ENCODE measurements around the gene SELENBP1.
A peak's percentile ranks its signal among the peaks of the same experiment; 100 is the strongest.

SELENBP1 gene

DNA sequence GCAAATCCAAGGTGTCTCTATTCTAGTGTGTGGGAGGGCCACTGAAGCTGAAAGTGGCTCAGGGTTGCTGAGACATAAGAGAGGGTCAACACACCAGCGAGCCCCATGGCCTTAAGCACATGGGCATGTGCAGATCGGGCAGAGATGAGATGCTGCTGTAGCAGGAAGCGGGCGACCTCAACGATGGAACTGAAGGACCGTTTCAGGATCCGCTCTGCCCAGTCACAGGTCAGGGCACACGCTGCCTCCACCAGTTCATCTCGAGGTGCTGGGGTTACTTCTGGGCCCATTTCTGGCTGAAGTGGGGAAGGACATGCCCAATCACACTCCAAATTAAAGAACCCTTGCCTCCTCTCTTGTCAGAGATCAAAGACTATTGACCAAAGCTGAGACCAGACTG, 28.9 kb downstream of the SELENBP1 start:
- DNase-seq, result no peak

DNA sequence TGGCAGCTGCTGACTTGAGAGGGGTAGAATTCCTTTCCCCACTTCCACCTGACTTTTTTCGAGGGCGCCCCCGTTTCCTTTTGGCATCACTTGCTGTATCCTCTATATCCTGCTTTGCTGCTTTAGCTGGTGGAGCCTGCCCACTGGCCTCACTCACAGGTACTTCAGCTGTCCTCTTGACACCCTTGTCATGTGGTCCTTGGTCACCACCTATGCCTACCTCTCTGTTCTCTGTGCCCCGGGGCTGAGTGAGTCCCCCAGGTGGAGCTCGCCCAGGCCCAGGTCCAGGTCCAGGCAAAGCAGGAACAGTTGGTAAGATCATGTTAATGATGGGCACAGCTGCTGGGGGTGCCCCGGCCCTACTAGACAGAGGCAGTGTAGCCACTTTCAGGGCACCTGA, 29.9 kb downstream of the SELENBP1 start:
- DNase-seq, result no peak

DNA sequence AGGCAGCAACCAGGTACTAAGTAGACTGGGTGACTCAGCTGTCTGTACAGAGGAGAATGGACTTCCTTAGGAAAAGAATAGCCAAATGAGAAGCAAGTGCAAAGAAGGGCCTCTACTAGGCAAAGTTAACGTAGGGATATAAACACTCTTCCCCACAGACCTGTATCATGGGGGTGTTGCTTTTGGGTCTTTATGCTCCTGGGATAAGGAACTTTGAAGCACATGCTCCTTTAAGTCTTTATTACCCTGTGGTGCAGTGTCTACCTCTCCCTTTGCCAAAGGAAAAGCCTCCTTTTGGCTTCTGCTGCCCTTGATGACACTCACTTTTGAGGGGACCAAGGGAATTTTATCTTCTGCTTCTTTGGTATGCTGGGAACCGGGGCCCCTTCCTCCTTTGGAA, 30.5 kb downstream of the SELENBP1 start:
- DNase-seq, result no peak

DNA sequence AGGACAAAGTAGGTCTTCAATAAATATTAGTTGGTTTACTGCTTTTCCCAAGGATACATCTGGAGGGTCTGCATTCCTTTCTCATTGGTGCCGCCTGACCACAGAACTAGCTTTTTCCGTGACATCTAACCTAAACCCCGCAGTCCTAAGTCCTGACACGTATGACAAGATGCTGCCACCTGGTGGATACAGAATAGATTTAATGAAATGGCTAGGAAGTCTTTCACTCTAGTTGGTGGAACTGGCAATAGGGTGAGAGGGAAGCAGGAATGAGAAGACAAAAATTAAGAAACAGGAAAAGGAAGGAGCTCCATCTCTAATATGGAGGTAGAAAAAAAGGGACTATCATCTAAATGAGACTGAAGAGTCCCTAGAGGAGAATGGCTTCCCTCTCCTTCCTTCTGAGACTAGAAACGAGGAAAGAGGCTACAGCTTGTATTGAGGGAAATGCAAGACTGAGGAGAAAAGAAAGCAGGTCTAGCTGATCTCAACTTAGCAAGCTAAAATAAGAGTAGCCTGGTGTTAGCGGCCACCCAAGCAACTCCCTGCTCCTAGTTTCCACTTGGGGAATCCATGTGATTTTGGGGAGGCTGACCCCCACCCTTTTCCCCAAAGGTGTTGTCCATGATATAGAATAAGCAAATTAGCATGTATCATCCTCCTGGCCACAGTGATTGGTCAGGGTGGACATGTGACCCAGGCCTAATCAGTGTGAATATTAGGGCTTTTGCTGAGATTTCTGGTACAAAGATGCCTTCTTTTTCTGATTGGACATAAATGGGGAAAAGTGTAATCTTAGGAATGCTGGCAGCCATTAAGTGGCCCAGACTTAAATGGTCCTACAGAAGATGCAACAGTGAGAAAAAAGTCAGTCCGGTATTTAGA, 31.4 kb downstream of the SELENBP1 start:
- peak; percentile 88 for DNase-seq

DNA sequence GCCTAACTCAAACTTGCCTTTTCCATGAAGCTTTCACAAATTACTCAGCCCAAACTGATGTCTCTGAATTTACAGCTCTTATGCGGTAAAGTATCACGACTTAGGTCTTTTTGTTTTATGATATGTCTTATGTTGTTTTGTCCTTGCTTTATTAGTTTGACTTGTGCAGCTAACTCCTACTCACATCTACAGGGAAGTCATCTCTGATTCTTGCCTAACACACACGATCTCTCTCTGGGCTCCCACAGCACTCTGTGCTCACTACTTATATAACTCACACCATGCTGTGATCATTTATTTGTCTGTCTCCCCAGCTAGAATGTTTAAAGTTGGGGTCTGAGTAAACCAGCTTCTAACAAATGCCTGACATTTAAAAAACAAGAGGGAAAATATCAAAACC, 35.9 kb downstream of the SELENBP1 start:
- no peak for DNase-seq

DNA sequence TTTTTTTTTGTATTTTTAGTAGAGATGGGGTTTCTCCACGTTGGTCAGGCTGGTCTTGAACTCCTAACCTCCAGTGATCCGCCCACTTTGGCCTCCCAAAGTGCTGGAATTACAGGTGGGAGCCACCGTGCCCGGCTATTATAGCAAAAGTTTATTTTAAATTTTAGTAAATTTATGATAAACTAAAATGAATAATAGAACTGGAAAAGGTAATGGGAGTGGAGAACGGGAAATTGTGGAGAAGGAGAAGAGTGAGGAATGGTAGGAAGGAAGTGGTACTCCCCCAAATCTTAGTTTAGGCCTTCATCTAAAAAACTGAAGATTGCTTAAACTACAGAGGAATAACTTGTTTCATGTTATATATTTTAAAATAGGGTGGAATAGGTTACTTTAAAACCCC, 37.7 kb downstream of the SELENBP1 start:
- DNase-seq, result no peak

DNA sequence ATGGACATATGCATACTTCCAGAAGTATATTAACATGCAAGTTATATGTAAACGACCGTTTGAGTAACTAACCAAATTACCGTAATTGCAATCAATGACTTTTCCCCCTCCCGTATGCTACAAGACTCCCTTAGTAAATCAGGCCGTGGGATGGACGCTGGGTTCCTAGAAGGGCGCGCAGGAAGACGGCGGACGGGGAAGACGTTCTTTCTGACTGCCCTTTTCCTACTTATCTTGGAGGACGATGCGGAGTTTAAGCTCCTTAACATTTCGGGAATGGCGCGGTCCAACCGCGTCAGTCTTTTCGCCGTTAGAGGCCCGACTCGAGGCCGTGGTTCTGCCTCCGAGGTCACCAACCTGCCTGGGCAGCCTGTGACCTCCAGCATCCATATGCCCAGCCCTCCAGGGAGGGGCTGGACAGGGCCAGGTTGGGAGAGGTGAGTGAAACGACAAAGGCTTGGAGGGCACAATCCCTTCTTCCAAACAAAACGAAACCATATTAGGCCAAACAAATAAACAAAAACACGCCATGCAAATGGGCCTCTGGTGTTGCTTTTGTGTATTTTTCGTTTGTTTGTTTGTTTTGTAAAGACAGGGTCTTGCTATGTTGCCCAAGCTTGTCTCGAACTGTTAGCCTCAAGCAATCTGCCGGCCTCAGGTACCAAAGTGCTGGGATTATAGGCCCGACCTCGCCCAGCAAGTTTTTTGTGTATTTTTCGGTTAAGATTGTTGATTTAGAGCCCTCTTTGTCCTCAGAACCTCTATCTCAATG, 44.4 kb downstream of the SELENBP1 start:
- no peak for DNase-seq

DNA sequence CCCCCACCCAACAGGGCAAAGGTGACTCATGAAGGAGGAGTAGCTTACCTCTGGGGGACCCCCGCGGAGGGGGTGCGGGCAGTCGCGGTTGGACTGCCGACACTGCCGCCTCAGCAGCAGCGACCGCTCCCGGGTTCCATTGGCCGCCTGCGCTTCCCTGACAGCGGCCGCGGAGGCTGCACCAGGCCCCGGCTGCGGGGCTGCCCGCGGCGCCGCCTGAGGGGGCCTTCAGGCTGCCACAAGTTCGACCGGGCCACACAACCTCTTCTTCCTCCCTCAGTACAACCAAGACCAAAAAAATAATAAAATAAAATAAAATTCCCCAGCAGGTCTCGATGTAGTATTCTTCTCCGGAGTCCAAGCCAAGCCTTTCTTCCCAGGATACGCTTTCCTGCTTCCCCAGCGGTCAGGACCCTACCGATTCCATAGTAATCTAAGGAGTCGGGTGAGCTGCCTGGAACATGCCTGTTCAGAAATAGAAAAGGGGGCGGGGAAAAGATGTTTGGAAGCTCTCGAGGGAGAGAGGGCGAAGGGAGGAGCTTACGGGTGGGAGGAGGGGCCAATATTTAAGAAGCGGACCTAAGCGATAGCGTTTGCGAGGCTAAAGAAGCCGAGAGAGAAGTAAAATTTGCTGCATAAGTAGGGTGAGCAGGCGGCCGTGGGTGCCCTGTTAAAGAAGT, 45.1 kb downstream of the SELENBP1 start, which contains the start of gene PI4KB:
Gene PI4KB (minus strand): TSS at position 194 of the 680 bp plus-strand sequence. CDS start 10,935 bp downstream, outside the sequence.
- peak; percentile 99 for DNase-seq

DNA sequence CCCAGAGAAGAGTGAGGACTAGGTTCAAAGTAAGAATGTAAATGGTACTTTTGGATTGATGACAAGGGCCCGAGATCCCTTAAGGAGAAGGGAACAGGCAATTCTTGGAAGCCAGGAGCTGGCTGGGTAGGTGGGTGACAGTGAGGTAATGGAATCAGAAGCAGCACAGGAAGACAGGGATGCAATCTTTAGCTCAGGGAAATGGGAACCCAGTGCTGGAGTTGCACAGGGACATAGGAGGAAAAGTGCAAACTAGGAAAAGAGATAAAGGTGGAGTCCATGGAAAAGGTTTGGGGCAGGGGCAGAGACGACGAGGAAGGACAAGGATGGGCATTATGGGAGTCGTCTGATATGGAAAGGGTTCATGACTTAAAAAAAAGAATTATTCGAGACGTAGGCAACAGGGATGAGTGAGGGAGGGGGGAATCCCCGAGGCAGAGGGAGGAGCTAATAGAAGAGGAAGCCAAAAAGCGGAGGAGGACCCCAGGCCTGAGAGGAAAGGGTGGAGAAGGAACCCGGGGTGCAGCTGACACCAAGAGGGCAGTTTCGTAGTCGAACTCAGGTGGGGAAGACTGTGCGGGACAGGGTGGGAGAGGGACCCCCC, 45.8 kb downstream of the SELENBP1 start:
- DNase-seq, result peak; percentile 62

DNA sequence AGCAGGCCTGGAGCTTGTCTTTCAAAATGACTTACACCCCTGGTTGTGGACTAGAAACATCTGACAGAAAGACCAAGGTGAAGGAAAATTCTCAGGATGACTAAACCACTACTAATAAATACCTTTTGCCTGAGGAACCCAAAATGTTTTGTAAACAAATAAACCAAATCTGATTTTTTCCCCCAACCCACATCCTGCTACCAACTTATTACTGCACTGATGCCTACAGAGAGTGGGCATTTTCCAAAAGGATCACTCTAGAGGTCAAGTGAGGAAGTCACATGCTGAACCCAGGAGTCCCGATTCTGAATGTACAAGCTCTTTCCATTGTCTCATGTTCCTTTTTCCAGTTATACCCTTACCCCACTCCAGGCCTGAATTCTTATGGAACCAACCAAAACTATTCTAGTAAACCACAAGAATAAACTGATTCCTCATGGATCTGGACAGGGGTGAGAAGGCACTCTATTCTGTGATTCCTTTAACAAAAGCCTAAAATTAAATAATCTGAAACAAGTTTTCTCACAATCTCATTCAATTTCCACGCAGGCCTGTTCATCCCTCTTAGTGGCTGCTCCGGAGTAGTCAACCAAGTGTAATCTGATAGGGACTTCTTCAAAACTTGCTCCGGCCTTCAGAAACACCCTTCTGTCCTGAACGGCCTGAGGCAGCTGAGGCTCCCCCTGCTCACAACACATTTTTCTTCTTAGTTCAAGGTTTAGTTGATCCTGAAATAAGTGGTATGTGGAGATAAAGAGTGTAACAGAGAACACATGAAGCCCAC, 46.7 kb downstream of the SELENBP1 start:
- DNase-seq, result peak; percentile 38

DNA sequence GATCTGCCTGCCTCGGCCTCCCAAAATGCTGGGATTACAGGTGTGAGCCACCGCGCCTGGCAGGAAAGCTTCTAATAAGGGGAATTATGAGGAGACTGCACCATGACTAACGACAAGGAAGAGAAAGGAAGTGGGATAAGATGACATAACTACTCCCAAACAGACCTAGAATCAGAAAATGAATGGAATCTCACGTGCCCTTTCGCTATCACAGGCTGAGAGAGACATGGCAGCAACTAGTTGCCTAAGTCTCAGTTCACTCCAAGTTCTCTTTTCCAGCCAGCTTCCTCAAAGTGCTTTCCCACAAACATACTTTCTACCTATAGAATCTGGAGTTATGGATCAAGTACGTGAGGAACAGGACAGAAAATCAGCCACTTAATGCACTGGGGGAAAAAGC, 47.3 kb downstream of the SELENBP1 start:
- DNase-seq, result peak; percentile 49

DNA sequence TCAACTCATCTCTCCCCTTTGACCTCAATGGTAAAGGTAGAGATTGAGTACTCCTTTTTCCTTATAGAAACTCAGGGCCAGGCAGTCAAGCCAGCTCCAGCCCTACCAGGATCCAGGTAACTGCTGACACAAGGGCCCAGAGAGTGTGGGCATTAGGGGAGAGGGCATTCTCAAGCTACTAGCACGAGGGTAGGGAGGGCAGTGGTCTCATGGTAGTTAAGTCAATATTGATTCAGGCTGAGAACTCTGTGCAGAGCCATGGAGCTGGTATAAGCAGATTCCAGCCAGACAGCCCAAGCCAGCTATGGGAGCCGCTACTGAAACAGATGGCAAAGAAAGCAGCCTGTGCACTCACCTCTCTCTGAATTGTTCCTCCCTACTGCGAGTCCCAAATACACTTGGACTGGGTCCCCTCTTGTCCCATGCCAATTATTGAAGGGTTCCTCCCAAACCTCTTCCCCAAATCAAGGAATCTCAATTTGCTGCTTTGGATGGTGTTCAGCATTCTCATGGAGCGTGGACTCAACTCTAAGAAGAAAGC, 48.0 kb downstream of the SELENBP1 start:
- no peak for DNase-seq

DNA sequence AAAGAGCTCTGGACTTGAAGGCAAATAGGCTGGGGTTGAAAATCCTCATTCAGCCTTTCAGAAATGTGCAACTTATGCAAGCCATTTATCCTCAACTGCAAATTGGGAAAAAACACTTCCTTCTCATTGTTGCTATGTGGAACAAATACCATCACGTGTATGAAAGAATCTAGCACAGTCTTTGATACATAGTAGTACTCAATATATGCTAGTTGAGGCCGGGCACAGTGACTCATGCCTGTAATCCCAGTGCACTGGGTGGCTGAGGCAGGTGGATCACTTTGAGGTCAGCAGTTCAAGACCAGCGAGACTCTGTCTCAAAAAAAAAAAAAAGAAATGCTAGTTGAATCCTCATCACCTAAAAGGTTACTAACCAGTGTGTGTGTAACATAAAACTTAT, 53.5 kb downstream of the SELENBP1 start:
- DNase-seq, result no peak

DNA sequence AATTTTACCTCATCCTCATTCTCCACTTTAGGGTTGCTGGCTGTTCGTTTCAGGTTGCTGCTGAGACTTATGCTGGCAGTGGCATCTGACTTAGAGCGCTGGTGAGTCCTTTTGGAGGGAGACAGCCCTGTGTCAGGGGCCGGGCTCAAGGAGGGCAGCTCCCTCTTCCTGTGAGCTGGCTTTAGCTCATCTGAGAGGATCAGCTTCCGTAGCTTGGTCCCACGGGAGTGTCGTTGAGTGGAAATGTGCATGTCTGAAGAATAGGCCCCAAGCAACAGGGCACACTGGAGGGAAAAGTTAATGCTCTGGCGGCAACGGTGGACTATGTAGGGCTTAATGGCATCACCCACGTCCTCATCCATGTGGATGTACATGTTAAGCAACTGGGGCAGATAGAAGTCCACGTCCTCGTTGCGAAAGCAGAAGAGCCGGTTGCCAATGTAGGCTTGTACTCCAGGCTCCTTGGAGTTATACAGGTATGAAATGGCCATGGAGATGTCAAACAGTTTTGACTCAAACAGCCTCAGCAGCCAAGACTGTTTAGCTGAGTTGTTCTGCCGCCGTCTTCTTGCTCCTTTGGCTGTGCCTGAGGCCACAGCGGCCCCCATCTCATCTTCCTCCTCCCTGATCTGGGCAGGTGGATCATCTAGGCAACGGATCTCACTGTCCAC, 56.8 kb downstream of the SELENBP1 start:
- no peak for DNase-seq

All from EL (cell line).